Measurements from ENCODE around the gene SIRT3.

The SIRT3 gene

GRCh38 chr11:235997-236773, at the start of gene SIRT3:
Gene SIRT3, minus strand, starts transcription at chr11:236342. Its CDS starts 14 bp downstream, at chr11:236328.
- peak; percentile 75 for DNase-seq

- no peak for DNase-seq
These were observed 49.7 kb upstream of the SIRT3 start for GRCh38 chr11:285894-286220.

- DNase-seq, result no peak
These were observed 49.1 kb upstream of the SIRT3 start for GRCh38 chr11:285021-285893.

GRCh38 chr11:284105-285020, 48.2 kb upstream of the SIRT3 start:
- DNase-seq, result no peak

DNA sequence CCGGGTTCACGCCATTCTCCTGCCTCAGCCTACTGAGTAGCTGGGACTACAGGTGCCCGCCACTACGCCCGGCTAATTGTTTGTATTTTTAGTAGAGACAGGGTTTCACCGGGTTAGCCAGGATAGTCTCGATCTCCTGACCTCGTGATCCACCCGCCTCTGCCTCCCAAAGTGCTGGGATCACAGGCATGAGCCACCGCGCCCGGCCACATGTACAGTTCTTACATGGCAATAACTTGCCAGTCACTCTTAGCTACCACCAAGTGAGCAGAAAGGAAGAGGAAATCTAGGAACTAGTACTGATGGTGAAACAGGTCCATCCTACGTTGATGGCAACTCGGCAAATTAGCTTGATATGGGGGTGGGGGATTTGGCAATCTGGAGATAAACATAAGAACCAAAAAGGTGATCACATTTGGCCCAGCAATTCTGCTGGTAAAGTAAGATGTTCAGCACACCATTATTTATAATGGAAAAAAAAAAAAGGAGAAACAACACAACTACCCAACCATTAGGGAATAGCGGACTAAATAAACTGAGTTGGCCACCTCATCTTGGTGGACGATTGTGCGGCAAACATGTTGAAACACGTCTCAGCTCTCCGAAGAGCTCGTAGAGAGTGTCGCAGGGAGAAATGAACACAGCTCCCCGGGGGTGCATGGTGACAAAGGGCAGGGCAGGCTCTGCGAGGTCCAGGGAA, 47.4 kb upstream of the SIRT3 start:
- no peak for DNase-seq

- DNase-seq, result no peak
These were observed 46.7 kb upstream of the SIRT3 start for GRCh38 chr11:282630-283360.

DNA sequence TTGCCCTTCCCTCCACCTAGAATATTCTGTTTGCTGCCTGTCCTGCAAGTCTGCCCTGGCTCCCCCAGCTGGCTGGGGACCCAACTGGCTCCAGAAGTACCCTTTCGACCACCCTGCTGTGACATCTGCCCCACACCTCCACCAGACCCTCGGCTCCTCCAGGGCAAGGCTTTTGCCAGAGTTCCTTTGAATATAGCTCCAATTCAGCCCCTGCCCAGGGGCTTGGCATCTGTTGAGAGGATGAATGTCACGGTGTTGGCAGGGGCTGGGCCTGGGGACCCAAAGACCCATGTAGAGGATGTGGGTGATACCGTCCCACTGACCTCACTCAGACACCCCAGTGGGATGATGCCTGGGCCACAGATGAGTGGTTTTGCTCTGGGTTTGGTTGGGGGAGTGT, 46.0 kb upstream of the SIRT3 start:
- no peak for DNase-seq

DNA sequence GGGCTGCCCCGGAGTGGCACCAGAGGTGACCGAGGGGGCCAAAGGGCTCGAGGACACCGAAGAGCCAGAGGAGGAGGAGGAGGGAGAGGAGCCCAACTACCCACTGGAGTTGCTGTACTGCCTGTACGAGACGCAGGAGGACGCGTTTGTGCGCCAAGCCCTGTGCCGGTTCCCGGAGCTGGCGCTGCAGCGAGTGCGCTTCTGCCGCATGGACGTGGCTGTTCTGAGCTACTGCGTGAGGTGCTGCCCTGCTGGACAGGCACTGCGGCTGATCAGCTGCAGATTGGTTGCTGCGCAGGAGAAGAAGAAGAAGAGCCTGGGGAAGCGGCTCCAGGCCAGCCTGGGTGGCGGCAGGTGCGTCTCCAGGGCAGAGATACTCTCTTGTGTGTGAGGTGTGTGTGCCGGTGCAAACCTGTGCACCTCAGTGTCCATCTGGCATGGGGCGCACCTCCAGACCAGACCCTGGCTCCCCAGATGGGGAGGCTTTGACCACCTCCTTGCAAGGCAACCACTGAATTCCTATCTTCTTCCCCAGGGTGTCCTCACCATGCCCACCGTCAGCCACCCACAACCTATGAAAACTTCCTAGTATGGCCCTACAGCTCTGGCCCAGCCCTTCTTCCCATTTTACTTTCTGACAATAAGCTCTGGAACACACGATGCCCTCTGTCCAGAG, 45.5 kb upstream of the SIRT3 start:
- DNase-seq, result no peak

DNA sequence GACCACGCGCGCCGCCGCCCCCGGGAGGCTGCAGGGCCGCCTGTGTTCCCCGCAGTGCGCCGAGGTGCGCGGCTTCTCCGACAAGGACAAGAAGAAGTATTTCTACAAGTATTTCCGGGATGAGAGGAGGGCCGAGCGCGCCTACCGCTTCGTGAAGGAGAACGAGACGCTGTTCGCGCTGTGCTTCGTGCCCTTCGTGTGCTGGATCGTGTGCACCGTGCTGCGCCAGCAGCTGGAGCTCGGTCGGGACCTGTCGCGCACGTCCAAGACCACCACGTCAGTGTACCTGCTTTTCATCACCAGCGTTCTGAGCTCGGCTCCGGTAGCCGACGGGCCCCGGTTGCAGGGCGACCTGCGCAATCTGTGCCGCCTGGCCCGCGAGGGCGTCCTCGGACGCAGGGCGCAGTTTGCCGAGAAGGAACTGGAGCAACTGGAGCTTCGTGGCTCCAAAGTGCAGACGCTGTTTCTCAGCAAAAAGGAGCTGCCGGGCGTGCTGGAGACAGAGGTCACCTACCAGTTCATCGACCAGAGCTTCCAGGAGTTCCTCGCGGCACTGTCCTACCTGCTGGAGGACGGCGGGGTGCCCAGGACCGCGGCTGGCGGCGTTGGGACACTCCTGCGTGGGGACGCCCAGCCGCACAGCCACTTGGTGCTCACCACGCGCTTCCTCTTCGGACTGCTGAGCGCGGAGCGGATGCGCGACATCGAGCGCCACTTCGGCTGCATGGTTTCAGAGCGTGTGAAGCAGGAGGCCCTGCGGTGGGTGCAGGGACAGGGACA, 44.8 kb upstream of the SIRT3 start:
- no peak for DNase-seq

GRCh38 chr11:279966-280705, 44.0 kb upstream of the SIRT3 start:
- peak; percentile 54 for DNase-seq

DNA sequence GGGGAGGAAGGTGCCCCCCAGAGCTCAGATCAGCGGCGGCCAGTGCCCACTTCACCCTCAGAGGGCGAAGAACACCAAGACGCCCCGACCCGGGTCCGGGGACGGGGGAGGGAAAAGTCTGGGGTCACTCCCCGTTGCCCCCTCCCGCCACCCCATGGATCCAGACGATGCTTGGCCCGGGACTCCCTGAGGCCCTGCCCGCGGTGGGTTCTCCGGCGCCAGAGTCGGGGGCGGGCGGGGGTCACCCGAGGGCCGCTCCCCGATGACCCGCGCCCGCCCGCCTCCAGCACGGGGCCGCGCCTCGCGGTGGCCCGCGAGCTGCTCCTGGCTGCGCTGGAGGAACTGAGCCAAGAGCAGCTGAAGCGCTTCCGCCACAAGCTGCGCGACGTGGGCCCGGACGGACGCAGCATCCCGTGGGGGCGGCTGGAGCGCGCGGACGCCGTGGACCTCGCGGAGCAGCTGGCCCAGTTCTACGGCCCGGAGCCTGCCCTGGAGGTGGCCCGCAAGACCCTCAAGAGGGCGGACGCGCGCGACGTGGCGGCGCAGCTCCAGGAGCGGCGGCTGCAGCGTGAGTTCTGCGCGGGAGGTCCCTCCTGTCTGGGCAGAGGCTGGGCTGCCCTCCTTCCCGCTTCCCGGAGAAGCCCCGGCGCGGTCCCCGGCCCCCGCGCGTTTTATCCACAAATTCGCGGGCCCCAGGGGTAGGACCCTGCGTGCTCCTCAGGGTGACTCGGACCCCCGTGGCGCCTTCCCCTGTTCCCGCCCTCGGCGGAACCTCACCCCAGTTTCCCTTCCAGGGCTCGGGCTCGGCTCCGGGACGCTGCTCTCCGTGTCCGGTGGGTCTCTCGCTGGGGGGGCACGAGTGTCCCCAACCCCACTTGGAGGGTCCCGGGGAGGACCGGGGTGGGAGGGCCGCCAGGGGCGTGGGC, 43.2 kb upstream of the SIRT3 start:
- peak; percentile 30 for DNase-seq

DNA sequence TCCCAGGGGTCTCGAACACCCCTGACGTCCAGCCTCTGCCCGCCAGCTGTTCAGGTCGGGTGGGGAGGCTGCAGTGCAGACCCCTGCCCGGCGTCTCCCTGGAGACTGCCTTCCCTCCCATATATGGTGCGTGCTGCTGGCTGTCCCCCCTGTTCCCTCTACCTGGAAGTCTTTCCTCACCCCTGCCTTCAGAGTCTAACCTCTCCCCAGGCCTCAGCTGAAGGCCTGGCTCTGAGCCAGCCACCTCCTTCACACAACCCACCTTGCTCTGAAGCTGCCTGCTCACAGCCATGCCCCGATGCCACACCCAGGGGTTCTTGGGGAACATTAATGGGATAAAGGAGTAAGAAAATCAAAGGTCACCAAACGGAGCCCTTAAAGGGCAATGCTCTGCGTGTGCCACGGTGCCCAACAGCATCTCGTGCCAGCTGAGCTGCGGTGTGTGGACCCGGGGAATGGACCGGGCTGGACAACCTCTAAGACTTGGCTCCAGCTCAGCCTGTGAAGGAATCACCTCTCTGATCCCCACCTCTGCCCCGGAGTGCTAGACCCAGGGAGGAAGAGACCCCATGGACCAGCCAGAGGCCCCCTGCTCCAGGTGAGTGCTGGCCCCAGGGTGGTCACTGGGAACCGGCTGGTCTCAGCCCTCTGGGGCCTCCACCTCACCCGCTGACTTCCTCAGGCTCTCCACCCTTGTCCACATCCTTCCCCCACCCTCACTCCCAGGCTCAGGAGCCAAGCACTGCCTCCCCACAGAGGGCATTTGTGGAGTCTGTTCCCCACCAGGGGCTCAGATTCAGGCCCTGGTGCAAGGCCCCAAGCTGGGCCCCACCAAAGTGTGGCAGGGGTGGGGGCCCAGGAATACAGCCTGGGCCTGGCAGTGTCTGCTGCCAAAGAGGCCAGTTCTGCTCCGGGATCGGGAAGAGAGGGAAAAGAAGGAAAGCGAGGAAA, 42.1 kb upstream of the SIRT3 start, which contains the start of gene NLRP6:
Gene NLRP6 (plus strand): TSS at position 407 of the 951 bp plus-strand sequence. CDS start 163 bp downstream, at position 570.
- no peak for DNase-seq

GRCh38 chr11:276219-276618, 40.1 kb upstream of the SIRT3 start:
- no peak for DNase-seq

DNA sequence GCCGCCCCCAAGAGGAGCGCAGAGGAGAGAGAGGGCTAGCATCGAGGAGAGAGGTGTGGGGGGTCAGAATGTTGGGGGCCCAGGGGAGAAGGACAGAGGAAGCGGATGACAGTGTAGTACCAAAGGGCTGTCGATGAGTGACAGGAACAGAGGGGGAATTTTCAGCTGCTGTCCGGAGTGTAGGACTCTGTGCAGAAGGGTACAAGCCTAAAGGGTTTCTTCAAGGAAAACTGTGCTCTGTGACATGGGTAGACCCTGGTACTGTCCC, 36.7 kb upstream of the SIRT3 start:
- DNase-seq, result no peak

- DNase-seq, result no peak
These were observed 36.2 kb upstream of the SIRT3 start for GRCh38 chr11:272195-272930.

DNA sequence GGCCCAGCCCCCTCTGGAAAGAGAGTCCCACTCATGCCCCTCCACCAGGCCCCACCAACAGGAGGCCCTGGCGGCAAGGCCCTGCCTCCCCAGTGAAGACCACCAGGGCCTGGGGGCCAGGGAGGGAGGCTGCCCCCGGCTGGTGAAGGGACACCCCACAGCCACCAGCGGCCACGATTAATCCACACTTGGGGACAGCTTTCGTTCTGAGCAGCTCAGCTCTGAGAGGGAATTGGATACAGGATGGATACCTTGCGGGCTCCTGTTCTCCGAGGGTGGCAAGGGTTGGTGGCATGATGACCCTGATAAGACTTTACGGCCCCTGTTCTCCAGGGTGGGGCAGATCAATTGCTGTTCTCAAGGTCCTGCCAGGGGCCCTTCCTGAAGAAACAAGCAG, 35.2 kb upstream of the SIRT3 start:
- DNase-seq, result no peak

Data from MV-4-11 (cell line).